GM12878 (cell line): ENCODE data around the gene GNB2. TPM values are rescaled to one million over a fixed set of nuclear protein-coding genes. Genes with fewer than 3 reads are reported as not detected.

ENCODE experiments used
- ATAC-seq: fragments of 200-7000 bp; cut with Tn5 transposase; 3 replicates; pipeline ENCODE4 v1.9.1; 2020; ENCODE audit warnings: mild to moderate bottlenecking, moderate library complexity
- BruUV-seq: library from RNA; stranded (reverse); fragments of 400-500 nt; replicated peaks from 2 replicates; lab custom pipeline; 2021; lab: Mats Ljungman, UMichigan
- CTCF ChIA-PET: fragments of 300-600 bp; sonication (Branson Sonifier 250); formaldehyde crosslinking; extraction: SDS; loops from one replicate; lab custom pipeline; 2021; ENCODE audit warnings: inconsistent platforms; lab: Yijun Ruan, JAX
- POLR2A ChIA-PET: fragments of 350-600 bp; formaldehyde crosslinking; extraction: SDS; loops from one replicate; lab custom pipeline; 2021; ENCODE audit warnings: inconsistent platforms; lab: Charles Lee
- RAD21 ChIA-PET: fragments of 300-600 bp; sonication (Branson Sonifier 250); formaldehyde crosslinking; loops from one replicate; lab custom pipeline; 2023; ENCODE audit warnings: antibody characterized with exemption; ENCODE audit not compliant: unreplicated experiment; lab: Charles Lee
- SMC1A ChIA-PET: fragments of 300-600 bp; sonication (Branson Sonifier 250); formaldehyde crosslinking; loops from one replicate; lab custom pipeline; 2023; ENCODE audit not compliant: unreplicated experiment, uncharacterized antibody; lab: Charles Lee
- DNase-seq: peaks from one replicate; pipeline ENCODE4 v3.0.0-alpha.2; 2011; ENCODE audit warnings: low read depth, low spot score
- FAIRE-seq: peaks from 3 replicates; lab custom pipeline; 2011; peaks lifted over from hg19 to GRCh38; lab: Jason Lieb, UNC
- H2AFZ ChIP-seq: 2 replicates; pipeline ENCODE4 v1.6.0; 2011; ENCODE audit warnings: low read depth, low read length, control low read depth; ENCODE audit not compliant: control insufficient read depth
- H3K27ac ChIP-seq: 2 replicates; pipeline ENCODE4 v1.5.1; 2011; ENCODE audit warnings: control low read depth; ENCODE audit not compliant: control insufficient read depth, insufficient read depth
- H3K27me3 ChIP-seq, 2 experiments: replicated peaks in 1 of 2; 2 replicates each; pipeline versions ENCODE4 v1.6.0 to v1.6.1; 2011; ENCODE audit warnings: low read length in 1 of 2; ENCODE audit not compliant: control insufficient read depth in 2 of 2, insufficient read depth in 2 of 2
- H3K36me3 ChIP-seq, 2 experiments: 2 replicates each; pipeline ENCODE4 v1.5.1; 2011; ENCODE audit warnings: low read length in 1 of 2; ENCODE audit not compliant: control insufficient read depth in 2 of 2, insufficient read depth in 2 of 2
- H3K4me1 ChIP-seq: 2 replicates; pipeline ENCODE4 v1.6.1; 2011; ENCODE audit warnings: mild to moderate bottlenecking, low read length, moderate library complexity, mixed read lengths; ENCODE audit not compliant: control insufficient read depth, insufficient read depth
- H3K4me2 ChIP-seq: 2 replicates; pipeline ENCODE4 v1.6.0; 2011; ENCODE audit warnings: control low read depth; ENCODE audit not compliant: control insufficient read depth, insufficient read depth
- H3K4me3 ChIP-seq: fragments of 200-600 bp; sonication (generic); 2 replicates; pipeline ENCODE4 v1.5.1; 2016
- H3K79me2 ChIP-seq: 2 replicates; pipeline ENCODE4 v1.6.0; 2011; ENCODE audit warnings: low read length; ENCODE audit not compliant: control insufficient read depth, insufficient read depth
- H3K9ac ChIP-seq: 2 replicates; pipeline ENCODE4 v1.8.0; 2011; ENCODE audit warnings: low read length, control low read depth, mixed read lengths; ENCODE audit not compliant: control insufficient read depth, insufficient read depth
- H3K9me3 ChIP-seq: replicated peaks from 3 replicates; pipeline ENCODE4 v1.5.1; 2011; ENCODE audit warnings: mild to moderate bottlenecking, low read length; ENCODE audit not compliant: control insufficient read depth, insufficient read depth
- H4K20me1 ChIP-seq: 2 replicates; pipeline ENCODE4 v1.6.0; 2011; ENCODE audit not compliant: control insufficient read depth, insufficient read depth
- CBX5 ChIP-seq: sonication (generic); IDR thresholded peaks from 2 replicates; pipeline ENCODE4 v1.6.1; 2016; ENCODE audit warnings: low read depth, moderate library complexity, mild to moderate bottlenecking, inconsistent platforms
- CHD2 ChIP-seq: IDR thresholded peaks from 2 replicates; pipeline ENCODE4 v1.6.1; 2011; ENCODE audit warnings: low read depth, low read length, improper control_type of control experiment, borderline replicate concordance
- HSF1 ChIP-seq: fragments of 150-350 bp; IDR thresholded peaks from 2 replicates; pipeline ENCODE4 v1.6.1; 2014; ENCODE audit warnings: mild to moderate bottlenecking, low read depth, low read length
- POLR2AphosphoS5 ChIP-seq: IDR thresholded peaks from 2 replicates; pipeline ENCODE4 v1.6.1; 2011; ENCODE audit warnings: mild to moderate bottlenecking, low read length, inconsistent platforms
- PRDM15 ChIP-seq: fragments of 450-650 bp; formaldehyde crosslinking; IDR thresholded peaks from 2 replicates; pipeline ENCODE4 v1.4.0; 2020; ENCODE audit warnings: mild to moderate bottlenecking, moderate library complexity
- RBBP5 ChIP-seq: fragments of 200-600 bp; sonication (generic); conservative IDR thresholded peaks from 2 replicates; pipeline ENCODE4 v1.6.1; 2016
- SRF ChIP-seq, 2 experiments: IDR thresholded peaks; 2 replicates each; pipeline ENCODE4 v1.6.1; 2011; ENCODE audit warnings: low read depth in 2 of 2, low read length in 2 of 2, mild to moderate bottlenecking in 1 of 2, moderate library complexity in 1 of 2
- STAT1 ChIP-seq: fragments of 450-650 bp; conservative IDR thresholded peaks from 2 replicates; pipeline ENCODE4 v1.6.1; 2014; ENCODE audit warnings: antibody characterized with exemption, mild to moderate bottlenecking
- ZNF24 ChIP-seq: fragments of 450-650 bp; IDR thresholded peaks from 2 replicates; pipeline ENCODE4 v1.6.1; 2017; ENCODE audit warnings: antibody characterized with exemption, mild to moderate bottlenecking
- ZNF687 ChIP-seq: fragments of 450-650 bp; IDR thresholded peaks from 2 replicates; pipeline ENCODE4 v1.6.1; 2017; ENCODE audit warnings: mild to moderate bottlenecking, moderate library complexity
- WGBS: methylation state at CpG from one replicate; pipeline ENCODE4 v1.1.6; 2016; ENCODE audit warnings: low lambda C conversion rate; ENCODE audit not compliant: insufficient replicate concordance, insufficient coverage; ENCODE audit errors: missing lambda C conversion rate; 5-methylcytosine and 5-hydroxymethylcytosine counted together
- in situ Hi-C: fragments of 300-500 bp; cut with MboI; formaldehyde crosslinking; loops from 9 replicates; pipeline ENCODE4 v1.14.3; 2018; ENCODE audit warnings: mixed read lengths
- intact Hi-C: fragments of 100-400 bp; cut with micrococcal nuclease; formaldehyde crosslinking; loops from one replicate; pipeline ENCODE4 v1.14.2; 2022; ENCODE audit not compliant: unreplicated experiment
- polyA plus RNA-seq, 11 experiments: library from polyadenylated mRNA; depleted of rRNA in 4 of 11; unstranded in 6 of 11; stranded (reverse) in 5 of 11; fragments of >200 nt; fragmentation: Nextera tagmentation in 4 of 11; fragmentation: Illumina TruSeq in 1 of 11; extraction: Ambion mirVana in 4 of 11; extraction: Trizol in 1 of 11; gene quantifications; 1 replicate in 1 of 11; 2 replicates in 10 of 11; pipeline versions ENCODE4 v1.2.1 to v1.2.3, GENCODE V29; 2011 to 2016; ENCODE audit warnings: inconsistent platforms in 2 of 11, missing spikeins in 2 of 11, low read depth in 1 of 11
- total RNA-seq, 4 experiments: library from RNA; depleted of rRNA in 3 of 4; stranded (reverse); fragments of >200 nt in 3 of 4; fragmentation: Illumina TruSeq in 1 of 4; extraction: Trizol in 1 of 4; gene quantifications; 2 replicates each; pipeline versions ENCODE4 v1.2.1 to v1.2.3, GENCODE V29; 2013 to 2021

GNB2 gene
- total and polyA plus RNA-seq, 10 of the 15 experiments (the other 5 are each of a cell fraction or from before 2014, with no cell fraction given), result 0.35 to 175 (median 59.7) TPM

- no peak for TF ChIP-seq SRF (IDR thresholded peaks at IDR 0.05; ENCODE audit: low read depth in 2 of 2, low read length in 2 of 2)
- TF ChIP-seq POLR2AphosphoS5, result no peak
- TF ChIP-seq, all 136 proteins: peak for 0
Observed at GRCh38 chr7:100686822-100687211, 13.3 kb downstream of the GNB2 start (continued).

GRCh38 chr7:100687261-100687660, 13.7 kb downstream of the GNB2 start:
- Histone ChIP-seq H3K27me3 (no peaks in the 10 kb centered on the region), H3K36me3 (peaks cover 0 to 35% of the 10 kb centered on the region in 2 experiments; a peak in 3 of 4 replicates), H2AFZ (no peak overlapping the region), H3K4me2 (no peak overlapping the region), H3K4me3 (no peak overlapping the region), H3K9ac (no peak overlapping the region), H3K4me1 (peaks cover 22% of the 10 kb centered on the region), H3K9me3 (no peaks in the 10 kb centered on the region), H3K27ac (no peak overlapping the region), H4K20me1 (no peaks in the 10 kb centered on the region), H3K79me2 (peaks cover 37% of the 10 kb centered on the region)
- over 99% methylated on average over 18 of the region's 22 CpGs for WGBS
- ChIA-PET POLR2A (interaction anchor here (0.5 to 0.6 kb wide), 2 partner anchors 154 to 541 kb away, joined by 6 to 8 read pairs; no protein-coding TSS in a partner anchor), RAD21 (no interaction called here), SMC1A (no interaction called here), CTCF (no interaction called here)
- TF ChIP-seq PRDM15 (no peak), HSF1 (no peak), ZNF687 (no peak), CHD2 (no peak), RBBP5 (no peak), SRF (IDR thresholded peaks at IDR 0.05; ENCODE audit: low read depth in 2 of 2, low read length in 2 of 2) (no peak), ZNF24 (no peak), STAT1 (no peak), CBX5 (no peak)
- ATAC-seq (no peak), DNase-seq (no peak), FAIRE-seq (no peak)
- BruUV-seq, result no TSS peak
- intact Hi-C loops, result no loop called here
- in situ Hi-C loops, result loop anchor here (25.0 kb wide), 1 partner anchor 225 kb away; the partner anchor contains the start of gene SPACDR
